Measurements from ENCODE around the gene HPSE2.

The HPSE2 gene

GRCh38 chr10:98418665-98419468 is 816.8 kb downstream of the HPSE2 start:
- DNase-seq (ENCODE audit: low read depth in 2 of 3, low spot score in 1 of 3): no peak

GRCh38 chr10:98417973-98418664 is 817.5 kb downstream of the HPSE2 start:
- DNase-seq (ENCODE audit: low read depth in 2 of 3, low spot score in 1 of 3): no peak

- no peak for DNase-seq (ENCODE audit: low read depth in 2 of 3, low spot score in 1 of 3)
Measured at GRCh38 chr10:98417481-98417959, 818.1 kb downstream of the HPSE2 start.

- DNase-seq (ENCODE audit: low read depth in 2 of 3, low spot score in 1 of 3): no peak
Measured at GRCh38 chr10:98416606-98417388, 818.9 kb downstream of the HPSE2 start.

GRCh38 chr10:98415731-98416119 is 819.9 kb downstream of the HPSE2 start:
- DNase-seq (ENCODE audit: low read depth in 2 of 3, low spot score in 1 of 3): no peak

- peak in 1 of 3 donors; percentile 15 for DNase-seq (ENCODE audit: low read depth in 2 of 3, low spot score in 1 of 3)
Measured at GRCh38 chr10:98414932-98415730, 820.5 kb downstream of the HPSE2 start, which contains the start of gene PYROXD2. TSS of gene PYROXD2 (minus strand) at chr10:98415182. CDS start at chr10:98415135, 47 bp downstream.

- no peak for DNase-seq (ENCODE audit: low read depth in 2 of 3, low spot score in 1 of 3)
Measured at GRCh38 chr10:98414578-98414931, 821.1 kb downstream of the HPSE2 start.

GRCh38 chr10:98411768-98412167 is 823.9 kb downstream of the HPSE2 start:
- no peak for DNase-seq (ENCODE audit: low read depth in 2 of 3, low spot score in 1 of 3)

- no peak for DNase-seq (ENCODE audit: low read depth in 2 of 3, low spot score in 1 of 3)
Measured at GRCh38 chr10:98411166-98411565, 824.5 kb downstream of the HPSE2 start.

GRCh38 chr10:98410759-98411158 is 824.9 kb downstream of the HPSE2 start:
- no peak for DNase-seq (ENCODE audit: low read depth in 2 of 3, low spot score in 1 of 3)

GRCh38 chr10:98410135-98410743 is 825.4 kb downstream of the HPSE2 start:
- DNase-seq (ENCODE audit: low read depth in 2 of 3, low spot score in 1 of 3): no peak

- DNase-seq (ENCODE audit: low read depth in 2 of 3, low spot score in 1 of 3): no peak
Measured at GRCh38 chr10:98408799-98409198, 826.9 kb downstream of the HPSE2 start.

GRCh38 chr10:98407744-98408241 is 827.9 kb downstream of the HPSE2 start:
- no peak for DNase-seq (ENCODE audit: low read depth in 2 of 3, low spot score in 1 of 3)

All from stimulated activated CD4-positive, alpha-beta T cell treated with anti-CD3 and anti-CD28 coated beads, Interleukin-12 subunit alpha, Interleukin-12 subunit beta, amount 100 ng/mL, for 48 hours (primary cell).